ENCODE measurements around the gene IQGAP3. TPM values are rescaled to one million over a fixed set of nuclear protein-coding genes. Genes with fewer than 3 reads are reported as not detected.

Gene IQGAP3
- total and polyA plus RNA-seq, 2 donors (not counting 1 experiment from before 2014, with no cell fraction given): 0.07 to 0.12 TPM

DNA sequence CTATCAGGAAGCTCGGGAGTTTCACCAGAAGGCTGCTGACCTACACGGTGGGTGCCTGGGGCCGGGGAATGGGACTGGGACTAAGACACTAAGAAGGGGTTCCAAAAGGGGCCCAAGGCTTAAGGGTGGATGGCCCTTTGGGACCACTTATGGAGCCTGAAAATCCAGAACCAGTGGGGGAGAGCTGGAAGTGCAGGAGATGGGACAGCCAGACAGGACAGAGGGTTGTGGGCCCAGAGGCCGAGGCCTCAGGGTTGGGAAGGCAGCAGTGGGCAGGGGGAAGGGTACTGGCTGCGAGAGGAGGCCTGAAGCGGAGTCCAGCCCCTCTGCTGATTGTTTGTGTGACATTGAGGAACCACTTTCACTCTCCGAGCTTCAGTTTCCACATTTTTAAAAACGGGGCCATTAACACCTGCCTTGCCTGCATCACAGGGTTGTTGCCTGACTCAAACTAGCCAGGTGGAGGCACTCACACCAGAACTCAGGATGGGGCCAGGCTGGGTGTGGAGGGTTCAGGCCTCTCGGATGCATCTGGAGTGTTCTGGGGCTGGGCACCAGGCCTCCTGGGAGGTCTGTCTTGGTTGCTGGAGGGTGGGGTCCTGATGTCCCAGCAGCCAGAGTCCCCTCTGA is 10.1 kb upstream of the IQGAP3 start:
- peak overlapping the region; percentile 46 to 64 (median 58) for H3K4me3 ChIP-seq (ENCODE audit: control extremely low read depth in 1 of 5, extremely low read depth in 1 of 5, insufficient read depth in 1 of 5, low read depth in 2 of 5, low read length in 4 of 5)
- intact Hi-C loops (cut with micrococcal nuclease): loop anchor here (1.0 to 5.0 kb wide), 4 partner anchors 9 to 290 kb away; partner anchors contain the start of gene NAXE
- 18% methylated on average over 8 of the region's 9 CpGs for WGBS (ENCODE audit: insufficient coverage)
- ATAC-seq (ENCODE audit: low read depth) (peak; percentile 42), DNase-seq (peak; percentile 67)
- H3K27ac Mint-ChIP-seq: peak overlapping the region; percentile 97
- H3K36me3 ChIP-seq (replicated peaks in 1 of 2; ENCODE audit: control extremely low read depth in 1 of 2, control insufficient read depth in 1 of 2, extremely low read depth in 1 of 2, insufficient read depth in 2 of 2, low read length in 1 of 2): peaks cover 0 to 11% of the 10 kb centered on the region in 2 experiments
- H3K27ac ChIP-seq (ENCODE audit: low read length in 2 of 2): peak overlapping the region; percentile 88 to 94
- ChIA-PET POLR2A (interaction anchor here (1.2 to 2.5 kb wide), 7 partner anchors 9 to 125 kb away, joined by 3 to 19 read pairs (median 5); partner anchors contain the start of genes GPATCH4, MEF2D and NAXE), CTCF (interaction anchor here (0.6 to 6.9 kb wide), 25 partner anchors 9 to 197 kb away, joined by 3 to 52 read pairs (median 5); partner anchors contain the start of genes GPATCH4, MEF2D and NAXE)
- peak overlapping the region; percentile 85 for H3K4me3 Mint-ChIP-seq
- H3K9me3 Mint-ChIP-seq (ENCODE audit: insufficient read depth): no peaks in the 10 kb centered on the region
- peaks cover 32% of the 10 kb centered on the region for H3K4me1 Mint-ChIP-seq
- H3K27me3 Mint-ChIP-seq: no peaks in the 10 kb centered on the region
- TF ChIP-seq EZH2 (IDR thresholded peaks at IDR 0.05; ENCODE audit: borderline replicate concordance, insufficient read depth, low read depth, low read length, poor library complexity, severe bottlenecking): no peak
- TF ChIP-seq, protein P1, sequence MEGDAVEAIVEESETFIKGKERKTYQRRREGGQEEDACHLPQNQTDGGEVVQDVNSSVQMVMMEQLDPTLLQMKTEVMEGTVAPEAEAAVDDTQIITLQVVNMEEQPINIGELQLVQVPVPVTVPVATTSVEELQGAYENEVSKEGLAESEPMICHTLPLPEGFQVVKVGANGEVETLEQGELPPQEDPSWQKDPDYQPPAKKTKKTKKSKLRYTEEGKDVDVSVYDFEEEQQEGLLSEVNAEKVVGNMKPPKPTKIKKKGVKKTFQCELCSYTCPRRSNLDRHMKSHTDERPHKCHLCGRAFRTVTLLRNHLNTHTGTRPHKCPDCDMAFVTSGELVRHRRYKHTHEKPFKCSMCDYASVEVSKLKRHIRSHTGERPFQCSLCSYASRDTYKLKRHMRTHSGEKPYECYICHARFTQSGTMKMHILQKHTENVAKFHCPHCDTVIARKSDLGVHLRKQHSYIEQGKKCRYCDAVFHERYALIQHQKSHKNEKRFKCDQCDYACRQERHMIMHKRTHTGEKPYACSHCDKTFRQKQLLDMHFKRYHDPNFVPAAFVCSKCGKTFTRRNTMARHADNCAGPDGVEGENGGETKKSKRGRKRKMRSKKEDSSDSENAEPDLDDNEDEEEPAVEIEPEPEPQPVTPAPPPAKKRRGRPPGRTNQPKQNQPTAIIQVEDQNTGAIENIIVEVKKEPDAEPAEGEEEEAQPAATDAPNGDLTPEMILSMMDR (IDR thresholded peaks at IDR 0.05): no peak
- peaks cover 40% of the 10 kb centered on the region for H3K79me2 ChIP-seq (ENCODE audit: control insufficient read depth, insufficient read depth, low read length)
- H3K4me1 ChIP-seq (ENCODE audit: control insufficient read depth in 2 of 2, insufficient read depth in 2 of 2, low read length in 2 of 2): peaks cover 26 to 36% of the 10 kb centered on the region in 2 donors
- peak overlapping the region; percentile 68 for H3K9ac ChIP-seq (ENCODE audit: low read length)
- H2AFZ ChIP-seq (ENCODE audit: insufficient read depth, low read depth, low read length, poor library complexity, severe bottlenecking): peak overlapping the region; percentile 93
- peak overlapping the region; percentile 89 for H3K4me2 ChIP-seq (replicated peaks; ENCODE audit: low read depth, low read length, poor library complexity, severe bottlenecking)
- no peaks in the 10 kb centered on the region for H3K27me3 ChIP-seq (replicated peaks in 1 of 4; ENCODE audit: control extremely low read depth in 1 of 4, control insufficient read depth in 3 of 4, insufficient read depth in 4 of 4, low read length in 3 of 4)
- H4K20me1 ChIP-seq (ENCODE audit: control insufficient read depth, insufficient read depth, low read length, poor library complexity, severe bottlenecking): no peaks in the 10 kb centered on the region
- H3K9me3 ChIP-seq (ENCODE audit: control extremely low read depth in 1 of 3, control insufficient read depth in 2 of 3, insufficient read depth in 1 of 3, low read length in 2 of 3): no peaks in the 10 kb centered on the region
